ENCODE results near the gene TP73. TPM values are rescaled to one million over a fixed set of nuclear protein-coding genes. Genes with fewer than 3 reads are reported as not detected.
"Not testable (repeated sequence)": the region's sequence is repeated elsewhere in the genome, so short reads cannot be mapped to it uniquely, and the experiment has no call there.

The TP73 gene
- total RNA-seq, 2 donors from 2014 or later: 1.5 to 5.7 TPM

GRCh38 chr1:3717715-3718601 lies 65.6 kb downstream of the TP73 start:
- Mint-ChIP-seq H3K4me3 (no peak overlapping the region), H3K36me3 (no peaks in the 10 kb centered on the region), H3K27me3 (no peaks in the 10 kb centered on the region), H3K4me1 (ENCODE audit: low read depth in 2 of 2) (no peaks in the 10 kb centered on the region), H3K27ac (no peak overlapping the region), H3K9me3 (no peaks in the 10 kb centered on the region)
- ATAC-seq (peak in 1 of 2 donors; percentile 47), DNase-seq (ENCODE audit: low spot score) (no peak)

DNA sequence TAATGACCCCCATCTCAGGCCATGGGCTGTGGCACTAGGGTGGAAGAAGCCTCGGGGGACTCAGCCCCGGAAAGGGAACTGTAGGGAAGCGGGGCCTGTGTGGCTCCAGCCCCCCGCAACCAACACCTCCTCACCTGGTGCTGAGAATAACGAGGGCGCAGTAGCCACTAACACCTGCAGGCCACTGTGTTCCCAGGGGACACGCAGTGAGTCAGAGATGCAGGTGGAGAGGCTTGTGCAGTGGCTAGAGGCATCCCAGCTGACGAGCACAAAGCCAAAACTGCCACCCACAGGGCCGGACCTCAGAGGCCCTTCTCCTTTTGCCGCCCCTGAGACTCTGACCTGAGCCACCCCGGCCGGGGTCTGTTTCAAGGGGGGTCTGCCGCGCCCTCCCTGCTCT lies 66.4 kb downstream of the TP73 start:
- Mint-ChIP-seq H3K4me3 (no peak overlapping the region), H3K27ac (no peak overlapping the region), H3K4me1 (ENCODE audit: low read depth in 2 of 2) (no peaks in the 10 kb centered on the region), H3K36me3 (no peaks in the 10 kb centered on the region), H3K9me3 (no peaks in the 10 kb centered on the region), H3K27me3 (no peaks in the 10 kb centered on the region)
- no peak for ATAC-seq
- DNase-seq (ENCODE audit: low spot score): no peak

- Mint-ChIP-seq H3K4me3 (no peak overlapping the region), H3K4me1 (ENCODE audit: low read depth in 2 of 2) (peaks cover 0 to 3% of the 10 kb centered on the region in 2 donors), H3K27ac (no peak overlapping the region), H3K36me3 (no peaks in the 10 kb centered on the region), H3K9me3 (no peaks in the 10 kb centered on the region), H3K27me3 (peaks cover 0 to 2% of the 10 kb centered on the region in 2 donors)
- DNase-seq (ENCODE audit: low spot score) (no peak), ATAC-seq (no peak)
Measured at GRCh38 chr1:3721955-3722465, 69.7 kb downstream of the TP73 start.

- H3K4me1 Mint-ChIP-seq (ENCODE audit: low read depth in 2 of 2): peaks cover 0 to 3% of the 10 kb centered on the region in 2 donors
- H3K4me3 Mint-ChIP-seq: no peak overlapping the region
- ATAC-seq (no peak), DNase-seq (ENCODE audit: low spot score) (no peak)
- H3K27me3 Mint-ChIP-seq: peaks cover 0 to 2% of the 10 kb centered on the region in 2 donors
- no peaks in the 10 kb centered on the region for H3K9me3 Mint-ChIP-seq
- H3K36me3 Mint-ChIP-seq: no peaks in the 10 kb centered on the region
- H3K27ac Mint-ChIP-seq: no peak overlapping the region
Measured at GRCh38 chr1:3722846-3723245, 70.5 kb downstream of the TP73 start.

GRCh38 chr1:3724416-3725030 lies 72.2 kb downstream of the TP73 start:
- not testable (repeated sequence) for DNase-seq (ENCODE audit: low spot score); H3K4me3 Mint-ChIP-seq; H3K36me3 Mint-ChIP-seq; H3K27me3 Mint-ChIP-seq; H3K9me3 Mint-ChIP-seq; H3K27ac Mint-ChIP-seq; H3K4me1 Mint-ChIP-seq (ENCODE audit: low read depth in 2 of 2)
- ATAC-seq: peak in 1 of 2 donors; percentile 48

DNA sequence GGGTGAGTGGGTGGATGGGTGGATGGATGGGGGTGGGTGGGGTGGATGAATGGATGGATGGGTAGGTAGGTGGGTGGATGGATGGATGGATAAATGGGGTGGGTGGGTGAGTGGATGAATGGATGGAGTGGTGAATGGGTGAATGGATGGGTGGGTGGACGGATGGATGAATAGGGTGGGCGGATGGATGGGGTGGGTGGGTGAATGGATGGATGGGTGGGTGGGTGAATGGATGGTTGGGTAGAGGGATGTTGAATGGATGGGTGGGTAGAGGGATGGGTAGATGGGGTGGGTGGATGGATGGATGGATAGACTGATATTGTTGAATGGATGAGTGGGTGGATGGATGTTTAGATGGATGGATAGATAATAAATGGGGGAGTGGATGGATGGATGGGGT lies 73.0 kb downstream of the TP73 start:
- no peak overlapping the region for H3K4me3 Mint-ChIP-seq
- ATAC-seq (no peak), DNase-seq (ENCODE audit: low spot score) (no peak)
- peaks cover 0 to 2% of the 10 kb centered on the region in 2 donors for H3K27me3 Mint-ChIP-seq
- no peaks in the 10 kb centered on the region for H3K36me3 Mint-ChIP-seq
- H3K9me3 Mint-ChIP-seq: no peaks in the 10 kb centered on the region
- no peak overlapping the region for H3K27ac Mint-ChIP-seq
- peaks cover 0 to 3% of the 10 kb centered on the region in 2 donors for H3K4me1 Mint-ChIP-seq (ENCODE audit: low read depth in 2 of 2)

GRCh38 chr1:3727042-3727824 lies 74.9 kb downstream of the TP73 start:
- H3K4me3 Mint-ChIP-seq: no peak overlapping the region
- H3K4me1 Mint-ChIP-seq (ENCODE audit: low read depth in 2 of 2): peaks cover 0 to 3% of the 10 kb centered on the region in 2 donors
- H3K27me3 Mint-ChIP-seq: peaks cover 0 to 2% of the 10 kb centered on the region in 2 donors
- ATAC-seq (no peak), DNase-seq (ENCODE audit: low spot score) (no peak)
- no peaks in the 10 kb centered on the region for H3K36me3 Mint-ChIP-seq
- H3K9me3 Mint-ChIP-seq: no peaks in the 10 kb centered on the region
- no peak overlapping the region for H3K27ac Mint-ChIP-seq

DNA sequence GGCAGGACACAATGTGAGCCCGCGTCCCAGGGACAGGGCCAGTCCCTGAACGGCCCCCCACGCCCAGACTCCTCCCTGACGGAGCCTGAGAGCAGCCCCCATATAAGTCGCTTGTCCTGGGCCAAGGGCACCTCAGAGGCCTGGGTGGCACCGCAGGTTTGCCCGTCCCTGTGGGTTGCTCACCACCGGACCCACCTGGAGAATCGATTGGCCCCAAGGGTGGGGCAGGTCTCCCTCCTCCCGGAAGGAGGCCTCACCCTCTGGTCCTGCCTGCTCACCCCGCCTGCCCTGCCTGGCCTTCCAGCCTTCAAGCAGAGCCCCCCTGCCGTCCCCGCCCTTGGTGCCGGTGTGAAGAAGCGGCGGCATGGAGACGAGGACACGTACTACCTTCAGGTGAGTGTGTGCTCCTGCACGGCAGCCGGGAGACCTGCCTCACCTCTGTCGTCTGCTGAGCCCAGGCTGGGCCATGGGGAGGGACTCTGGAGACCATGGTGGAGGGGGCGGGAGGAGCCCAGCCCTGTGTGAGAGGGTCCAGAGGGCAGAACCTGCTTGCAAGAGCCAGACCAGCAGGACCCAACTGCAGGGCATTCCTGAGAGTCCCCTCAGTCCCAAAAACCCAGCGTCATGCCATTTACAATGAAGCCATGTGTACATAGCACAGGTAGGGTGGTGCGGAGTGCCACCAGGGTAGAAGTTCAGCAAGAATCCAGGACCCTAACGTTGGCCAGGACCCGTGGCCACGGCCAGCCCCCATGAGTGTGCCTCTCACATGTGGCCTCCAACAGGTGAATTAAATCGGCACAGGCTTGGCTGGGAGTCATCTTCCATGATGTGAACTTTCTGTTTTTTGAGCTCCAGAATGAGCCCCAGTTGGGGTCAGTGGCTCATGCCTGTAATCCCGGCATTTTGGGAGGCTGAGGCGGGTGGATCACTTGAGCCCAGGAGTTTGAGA lies 75.8 kb downstream of the TP73 start:
- Mint-ChIP-seq H3K4me1 (ENCODE audit: low read depth in 2 of 2) (peaks cover 0 to 3% of the 10 kb centered on the region in 2 donors), H3K27me3 (peaks cover 0 to 2% of the 10 kb centered on the region in 2 donors), H3K36me3 (no peaks in the 10 kb centered on the region), H3K9me3 (no peaks in the 10 kb centered on the region), H3K27ac (no peak overlapping the region), H3K4me3 (no peak overlapping the region)
- DNase-seq (ENCODE audit: low spot score) (no peak), ATAC-seq (no peak)

DNA sequence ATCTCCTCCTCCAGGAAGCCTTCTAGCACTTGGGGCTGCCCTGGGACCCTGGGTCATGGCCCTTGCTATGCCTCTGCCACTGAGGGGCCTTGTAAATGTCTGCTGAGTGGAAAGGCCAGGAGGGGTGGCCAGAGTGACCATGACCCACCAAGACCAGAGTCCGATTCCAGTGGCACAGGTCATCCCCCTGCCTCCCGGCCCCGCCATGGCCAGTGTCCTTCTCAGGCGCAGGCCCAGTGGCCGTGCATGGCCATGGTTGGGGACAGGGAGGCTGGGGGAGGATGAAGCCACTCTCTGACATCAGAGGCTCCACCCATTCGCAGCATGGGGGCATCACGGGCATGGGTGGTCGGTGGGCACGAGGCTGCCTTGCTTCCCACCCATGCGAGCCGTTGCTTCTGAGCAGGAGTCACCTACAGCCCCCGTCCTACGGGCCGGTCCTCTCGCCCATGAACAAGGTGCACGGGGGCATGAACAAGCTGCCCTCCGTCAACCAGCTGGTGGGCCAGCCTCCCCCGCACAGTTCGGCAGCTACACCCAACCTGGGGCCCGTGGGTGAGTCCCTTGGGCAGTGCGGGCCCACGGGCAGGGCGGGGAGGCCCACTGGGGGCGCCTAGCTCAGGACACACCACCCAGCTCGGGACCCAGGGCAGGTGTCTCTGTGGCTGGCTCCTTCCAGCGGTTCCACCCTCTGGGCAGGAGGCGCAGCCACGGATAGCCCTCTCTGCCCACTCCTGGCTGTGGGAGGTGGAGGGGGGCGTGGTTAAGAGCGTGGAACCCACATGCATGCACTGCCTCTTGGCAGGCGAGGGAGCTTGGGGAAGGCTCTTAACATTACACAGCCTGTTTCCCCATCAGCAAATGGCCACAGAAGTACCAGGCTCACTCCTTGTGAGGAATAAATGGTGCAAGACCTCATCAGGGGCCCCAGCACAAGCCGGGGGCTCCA lies 77.6 kb downstream of the TP73 start:
- Mint-ChIP-seq H3K4me1 (ENCODE audit: low read depth in 2 of 2) (no peaks in the 10 kb centered on the region), H3K9me3 (no peaks in the 10 kb centered on the region), H3K4me3 (no peak overlapping the region), H3K27me3 (peaks cover 0 to 2% of the 10 kb centered on the region in 2 donors), H3K36me3 (no peaks in the 10 kb centered on the region), H3K27ac (no peak overlapping the region)
- ATAC-seq (no peak), DNase-seq (ENCODE audit: low spot score) (no peak)

DNA sequence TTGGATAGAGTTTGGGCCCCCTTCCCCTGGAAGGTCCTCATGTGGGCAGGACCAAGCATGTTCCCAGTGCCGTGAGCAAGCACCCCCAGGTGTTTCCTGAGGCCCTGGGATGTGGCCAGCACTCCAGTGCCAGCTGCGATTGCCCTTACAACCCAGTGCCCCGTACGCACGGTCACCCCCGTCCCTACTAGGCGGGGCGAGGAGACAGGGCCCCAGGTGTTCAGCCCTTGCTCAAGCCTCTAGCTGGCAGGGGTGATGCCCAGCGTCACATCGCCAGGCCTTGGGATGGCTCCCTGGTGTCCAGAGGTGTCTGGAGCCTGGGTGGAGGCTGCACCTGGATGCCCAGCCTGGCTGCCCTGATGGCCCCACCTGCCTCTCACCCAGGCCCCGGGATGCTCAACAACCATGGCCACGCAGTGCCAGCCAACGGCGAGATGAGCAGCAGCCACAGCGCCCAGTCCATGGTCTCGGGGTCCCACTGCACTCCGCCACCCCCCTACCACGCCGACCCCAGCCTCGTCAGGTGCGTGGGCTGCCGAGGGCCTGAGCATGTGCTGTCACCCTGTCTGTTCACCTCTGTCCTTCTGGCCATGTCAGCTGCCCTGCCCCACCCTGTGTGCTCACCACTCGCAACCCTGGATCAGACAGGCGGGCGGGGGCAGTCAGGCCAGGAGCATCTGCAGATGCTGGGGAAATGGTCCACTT lies 78.4 kb downstream of the TP73 start:
- no peak for ATAC-seq
- no peaks in the 10 kb centered on the region for H3K36me3 Mint-ChIP-seq
- no peaks in the 10 kb centered on the region for H3K27me3 Mint-ChIP-seq
- H3K4me1 Mint-ChIP-seq (ENCODE audit: low read depth in 2 of 2): no peaks in the 10 kb centered on the region
- no peak for DNase-seq (ENCODE audit: low spot score)
- no peaks in the 10 kb centered on the region for H3K9me3 Mint-ChIP-seq
- no peak overlapping the region for H3K27ac Mint-ChIP-seq
- H3K4me3 Mint-ChIP-seq: no peak overlapping the region

- H3K27me3 Mint-ChIP-seq: no peaks in the 10 kb centered on the region
- no peaks in the 10 kb centered on the region for H3K9me3 Mint-ChIP-seq
- DNase-seq (ENCODE audit: low spot score) (no peak), ATAC-seq (no peak)
- no peak overlapping the region for H3K27ac Mint-ChIP-seq
- no peaks in the 10 kb centered on the region for H3K4me1 Mint-ChIP-seq (ENCODE audit: low read depth in 2 of 2)
- H3K36me3 Mint-ChIP-seq: no peaks in the 10 kb centered on the region
- H3K4me3 Mint-ChIP-seq: no peak overlapping the region
Measured at GRCh38 chr1:3731583-3732433, 79.5 kb downstream of the TP73 start.
